SJCRH30 (cell line): ENCODE data around the gene ADCY10. TPM values are rescaled to one million over a fixed set of nuclear protein-coding genes. Genes with fewer than 3 reads are reported as not detected.
"Not testable (repeated sequence)": the region's sequence is repeated elsewhere in the genome, so short reads cannot be mapped to it uniquely, and the experiment has no call there.

Experiments used
- DNase-seq, 2 experiments: peaks; one replicate each; pipeline ENCODE4 v3.0.0-alpha.2; 2015 to 2020
- H3K27ac ChIP-seq: fragments of 250-450 bp; sonication (Bioruptor Pico); 2 replicates; pipeline ENCODE4 v1.5.1; 2020; ENCODE audit warnings: mild to moderate bottlenecking, moderate library complexity
- H3K27me3 ChIP-seq: fragments of 250-450 bp; sonication (Bioruptor Pico); 2 replicates; pipeline ENCODE4 v1.5.1; 2020; ENCODE audit warnings: mild to moderate bottlenecking, moderate library complexity
- H3K36me3 ChIP-seq: fragments of 250-450 bp; sonication (Bioruptor Pico); 2 replicates; pipeline ENCODE4 v1.5.1; 2020; ENCODE audit warnings: mild to moderate bottlenecking, moderate library complexity
- H3K4me1 ChIP-seq: fragments of 250-450 bp; sonication (Bioruptor Pico); 2 replicates; pipeline ENCODE4 v1.5.1; 2020; ENCODE audit warnings: mild to moderate bottlenecking, moderate library complexity
- H3K4me3 ChIP-seq: fragments of 250-450 bp; sonication (Bioruptor Pico); 2 replicates; pipeline ENCODE4 v1.5.1; 2020; ENCODE audit warnings: mild to moderate bottlenecking, moderate library complexity
- H3K9me3 ChIP-seq: fragments of 250-450 bp; sonication (Bioruptor Pico); replicated peaks from 2 replicates; pipeline ENCODE4 v1.5.1; 2020; ENCODE audit warnings: mild to moderate bottlenecking, moderate library complexity
- total RNA-seq: library from RNA; depleted of rRNA; stranded (reverse); fragments of >200 nt; shearing (Covaris generic); gene quantifications from 2 replicates; pipeline ENCODE4 v1.2.3, GENCODE V29; 2014

ADCY10 gene
- total RNA-seq, 1 experiment from 2014 or later = 0.38 TPM

DNA sequence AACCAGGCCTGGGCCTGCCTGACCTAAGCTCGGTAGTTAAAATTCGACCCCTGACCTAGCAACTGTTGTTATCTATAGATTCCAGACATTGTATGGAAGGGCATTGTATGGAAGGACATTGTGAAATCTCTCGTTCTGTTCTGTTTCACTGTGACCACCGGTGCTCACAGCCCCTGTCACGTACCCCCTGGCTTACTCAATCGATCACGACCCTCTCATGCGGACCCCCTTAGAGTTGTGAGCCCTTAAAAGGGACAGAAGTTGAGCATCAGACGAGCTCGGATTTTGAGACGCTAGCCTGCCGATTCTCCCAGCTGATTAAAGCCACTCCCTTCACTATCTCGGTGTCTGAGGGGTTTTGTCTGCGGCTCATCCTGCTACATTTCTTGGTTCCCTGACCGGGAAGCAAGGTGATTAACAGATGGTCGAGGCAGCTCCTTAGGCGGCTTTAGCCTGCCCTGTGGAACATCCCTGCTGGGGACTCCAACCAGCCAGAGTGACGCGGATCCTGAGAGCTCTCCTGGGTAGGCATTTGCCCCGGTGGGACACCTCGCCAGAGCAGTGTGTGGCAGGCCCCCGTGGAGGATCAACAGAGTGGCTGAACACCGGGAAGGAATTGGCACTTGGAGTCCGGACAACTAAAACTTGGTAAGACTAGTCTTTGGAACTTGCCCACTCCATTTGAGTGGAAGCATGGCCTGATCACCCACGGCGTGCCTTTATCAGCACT lies 50.6 kb downstream of the ADCY10 start:
- H3K4me1 ChIP-seq, H3K27ac ChIP-seq, DNase-seq, H3K4me3 ChIP-seq, H3K36me3 ChIP-seq, H3K27me3 ChIP-seq, H3K9me3 ChIP-seq: not testable (repeated sequence)

GRCh38 chr1:167862432-167863076 lies 51.4 kb downstream of the ADCY10 start:
- DNase-seq = no peak
- no peaks in the 10 kb centered on the region for H3K9me3 ChIP-seq
- no peaks in the 10 kb centered on the region for H3K36me3 ChIP-seq
- no peak overlapping the region for H3K27ac ChIP-seq
- H3K4me3 ChIP-seq = no peak overlapping the region
- no peaks in the 10 kb centered on the region for H3K4me1 ChIP-seq
- H3K27me3 ChIP-seq = no peaks in the 10 kb centered on the region

DNA sequence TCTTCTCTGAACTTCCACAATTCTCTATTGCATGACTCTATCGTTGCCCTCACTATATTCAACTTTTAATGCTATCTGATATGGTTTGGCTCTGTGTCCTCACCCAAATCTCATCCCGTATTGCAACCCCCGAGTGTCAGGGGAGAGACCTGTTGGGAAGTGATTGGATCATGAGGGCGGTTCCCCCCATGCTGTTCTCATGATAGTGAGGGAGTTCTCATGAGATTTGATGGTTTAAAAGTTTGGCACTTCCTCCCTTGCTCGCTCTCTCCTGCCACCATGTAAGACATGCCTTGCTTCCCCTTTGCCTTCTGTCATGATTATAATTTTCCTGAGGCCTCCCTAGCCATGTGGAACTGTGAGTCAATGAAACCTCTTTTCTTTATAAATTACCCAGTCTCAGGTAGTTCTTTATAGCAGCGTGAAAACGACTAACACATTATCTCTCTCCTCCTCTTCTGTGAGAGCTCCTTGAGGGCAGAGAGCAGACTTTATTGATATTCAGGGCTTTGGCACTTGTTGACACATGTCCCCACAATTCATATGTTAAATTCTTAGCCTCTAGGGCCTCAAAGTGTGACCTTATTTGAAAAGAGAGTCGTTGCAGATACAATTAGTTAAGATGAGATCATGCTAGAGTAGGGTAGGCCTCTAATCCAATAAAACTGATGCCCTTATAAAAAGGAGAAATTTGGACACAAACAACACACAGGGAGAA lies 52.1 kb downstream of the ADCY10 start:
- Histone ChIP-seq H3K27ac (no peak overlapping the region), H3K36me3 (no peaks in the 10 kb centered on the region), H3K27me3 (no peaks in the 10 kb centered on the region)

DNA sequence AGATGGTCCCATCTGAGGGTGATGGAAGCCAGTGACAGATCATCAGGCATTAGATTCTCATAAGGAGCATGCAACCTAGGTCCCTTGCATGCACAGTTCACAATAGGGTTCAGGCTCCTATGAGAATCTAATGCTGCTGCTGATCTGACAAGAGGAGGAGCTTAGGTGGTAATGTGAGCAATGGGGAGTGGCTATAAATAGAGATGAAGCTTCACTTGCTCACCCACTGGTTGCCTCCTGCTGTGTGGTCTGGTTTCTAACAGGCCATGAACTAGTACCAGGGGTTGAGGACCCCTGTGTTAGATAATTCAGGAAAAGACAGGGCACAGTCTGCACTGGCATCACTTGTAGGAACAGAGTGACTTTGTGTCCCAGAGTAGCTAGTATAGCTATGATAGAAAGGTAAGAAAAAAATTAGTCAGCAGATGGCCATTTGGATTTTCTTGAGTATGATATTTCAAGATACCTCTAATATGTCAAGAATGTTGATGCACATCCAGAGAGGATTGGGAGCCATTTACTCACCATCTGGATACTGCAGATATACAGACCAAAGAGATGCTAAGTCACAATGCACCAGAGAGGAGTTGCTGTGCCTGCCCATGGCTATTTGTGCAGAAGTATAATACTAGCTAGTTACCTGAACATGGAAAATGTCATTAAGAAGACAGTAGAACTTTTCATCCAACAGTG lies 53.6 kb downstream of the ADCY10 start:
- H3K36me3 ChIP-seq = no peaks in the 10 kb centered on the region
- H3K4me1 ChIP-seq = no peaks in the 10 kb centered on the region
- no peak overlapping the region for H3K4me3 ChIP-seq
- H3K27ac ChIP-seq = no peak overlapping the region
- no peaks in the 10 kb centered on the region for H3K9me3 ChIP-seq
- no peak for DNase-seq
- H3K27me3 ChIP-seq = no peaks in the 10 kb centered on the region

More for the DNA sequence above, 52.1 kb downstream of the ADCY10 start:
- Histone ChIP-seq H3K9me3 (no peaks in the 10 kb centered on the region), H3K4me1 (no peaks in the 10 kb centered on the region), H3K4me3 (no peak overlapping the region)
- no peak for DNase-seq

GRCh38 chr1:167856711-167857418 lies 57.1 kb downstream of the ADCY10 start:
- Histone ChIP-seq H3K9me3 (no peaks in the 10 kb centered on the region), H3K4me3 (no peak overlapping the region)
- no peak for DNase-seq

GRCh38 chr1:167854184-167854583 lies 59.8 kb downstream of the ADCY10 start:
- no peak for DNase-seq
- H3K27ac ChIP-seq = no peak overlapping the region

More at GRCh38 chr1:167856711-167857418, 57.1 kb downstream of the ADCY10 start:
- Histone ChIP-seq H3K4me1 (no peaks in the 10 kb centered on the region), H3K36me3 (no peaks in the 10 kb centered on the region), H3K27ac (no peak overlapping the region), H3K27me3 (no peaks in the 10 kb centered on the region)

DNA sequence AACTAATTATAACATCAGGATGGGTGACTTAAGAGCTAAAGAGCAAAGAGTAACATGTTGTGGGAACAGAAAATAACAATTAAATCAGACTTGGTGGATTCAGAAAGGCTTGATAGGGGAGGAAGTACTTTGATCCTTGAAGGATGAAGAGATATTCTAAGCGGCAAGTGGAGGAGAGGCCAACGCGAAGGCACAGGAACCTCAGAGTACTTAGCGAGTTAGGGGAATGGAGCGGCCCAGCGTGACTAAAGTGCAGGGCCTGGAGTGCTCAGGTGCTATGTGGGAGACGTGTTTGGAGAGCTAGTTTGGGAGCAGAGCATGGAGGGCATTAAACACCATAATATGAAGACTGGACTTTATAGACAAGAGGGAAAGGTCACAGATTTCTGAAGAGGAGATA lies 64.3 kb downstream of the ADCY10 start:
- DNase-seq = no peak
- H3K4me1 ChIP-seq = no peaks in the 10 kb centered on the region

More at GRCh38 chr1:167854184-167854583, 59.8 kb downstream of the ADCY10 start:
- Histone ChIP-seq H3K4me3 (no peak overlapping the region), H3K4me1 (no peaks in the 10 kb centered on the region), H3K9me3 (no peaks in the 10 kb centered on the region), H3K36me3 (no peaks in the 10 kb centered on the region), H3K27me3 (no peaks in the 10 kb centered on the region)

GRCh38 chr1:167842872-167843271 lies 71.1 kb downstream of the ADCY10 start:
- H3K4me1 ChIP-seq = no peaks in the 10 kb centered on the region
- no peaks in the 10 kb centered on the region for H3K36me3 ChIP-seq
- H3K4me3 ChIP-seq = no peak overlapping the region
- H3K27ac ChIP-seq = no peak overlapping the region
- no peaks in the 10 kb centered on the region; the same call in 1 of the 2 replicates for H3K27me3 ChIP-seq
- H3K9me3 ChIP-seq = no peaks in the 10 kb centered on the region
- no peak for DNase-seq

More for the DNA sequence above, 64.3 kb downstream of the ADCY10 start:
- Histone ChIP-seq H3K4me3 (no peak overlapping the region), H3K36me3 (no peaks in the 10 kb centered on the region), H3K9me3 (no peaks in the 10 kb centered on the region), H3K27me3 (no peaks in the 10 kb centered on the region), H3K27ac (no peak overlapping the region)

DNA sequence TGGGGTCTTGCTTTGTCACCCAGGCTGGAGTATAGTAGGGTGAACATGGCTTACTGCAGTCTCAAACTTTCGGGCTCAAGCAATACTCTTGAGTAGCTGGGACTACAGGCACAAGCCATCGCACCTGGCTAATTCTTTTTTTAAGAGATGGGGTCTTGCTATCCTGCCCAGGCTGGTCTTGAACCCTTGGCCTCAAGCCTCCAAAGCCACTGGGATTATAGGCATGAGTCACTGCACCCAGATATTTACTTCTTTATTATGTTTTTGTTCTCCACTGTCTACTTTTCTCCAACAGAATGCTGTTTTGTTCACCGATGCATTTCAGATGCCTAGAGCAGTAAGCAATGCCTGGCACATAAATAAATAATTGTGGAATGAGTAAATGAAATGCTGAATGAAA lies 72.4 kb downstream of the ADCY10 start:
- no peaks in the 10 kb centered on the region for H3K36me3 ChIP-seq
- H3K4me1 ChIP-seq = no peaks in the 10 kb centered on the region
- DNase-seq = no peak
- no peaks in the 10 kb centered on the region for H3K9me3 ChIP-seq
- H3K27me3 ChIP-seq = no peaks in the 10 kb centered on the region; the same call in 1 of the 2 replicates
- H3K4me3 ChIP-seq = no peak overlapping the region
- no peak overlapping the region for H3K27ac ChIP-seq

- H3K27me3 ChIP-seq = no peaks in the 10 kb centered on the region; the same call in 1 of the 2 replicates
- no peaks in the 10 kb centered on the region for H3K9me3 ChIP-seq
- H3K27ac ChIP-seq = no peak overlapping the region
- no peaks in the 10 kb centered on the region for H3K4me1 ChIP-seq
- no peaks in the 10 kb centered on the region for H3K36me3 ChIP-seq
- no peak overlapping the region for H3K4me3 ChIP-seq
- no peak for DNase-seq
Observed at GRCh38 chr1:167839009-167839408, 74.9 kb downstream of the ADCY10 start.

- Histone ChIP-seq H3K4me1 (no peaks in the 10 kb centered on the region), H3K4me3 (no peak overlapping the region), H3K27me3 (no peaks in the 10 kb centered on the region; the same call in 1 of the 2 replicates), H3K27ac (no peak overlapping the region), H3K9me3 (no peaks in the 10 kb centered on the region), H3K36me3 (no peaks in the 10 kb centered on the region)
- no peak for DNase-seq
Observed at GRCh38 chr1:167837326-167837725, 76.6 kb downstream of the ADCY10 start.

DNA sequence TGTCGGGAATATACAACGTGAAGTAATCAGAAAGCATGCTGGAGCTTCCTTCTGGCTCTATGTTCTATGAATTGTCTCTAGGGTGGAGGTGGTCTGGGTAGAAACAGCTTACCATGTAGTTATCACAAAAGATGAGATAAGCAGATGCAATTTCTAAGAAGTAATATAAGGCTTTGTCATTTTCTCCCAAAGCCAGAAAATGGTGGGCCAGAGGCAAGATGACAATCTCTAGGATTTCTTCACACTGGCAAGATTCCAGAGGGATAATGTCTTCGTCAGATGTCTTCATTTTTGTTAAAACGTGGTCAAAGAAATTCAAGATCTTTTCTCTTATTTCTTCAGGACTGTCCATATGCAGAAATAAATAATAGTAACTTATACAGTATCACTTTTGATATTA lies 77.7 kb downstream of the ADCY10 start:
- DNase-seq = no peak
- Histone ChIP-seq H3K27ac (no peak overlapping the region), H3K9me3 (no peaks in the 10 kb centered on the region), H3K4me3 (no peak overlapping the region), H3K4me1 (no peaks in the 10 kb centered on the region), H3K36me3 (no peaks in the 10 kb centered on the region), H3K27me3 (no peaks in the 10 kb centered on the region)

GRCh38 chr1:167833904-167834303 lies 80.0 kb downstream of the ADCY10 start:
- no peaks in the 10 kb centered on the region for H3K27me3 ChIP-seq
- H3K4me1 ChIP-seq = no peaks in the 10 kb centered on the region
- H3K36me3 ChIP-seq = no peaks in the 10 kb centered on the region
- DNase-seq = no peak
- H3K4me3 ChIP-seq = no peak overlapping the region
- H3K27ac ChIP-seq = no peak overlapping the region
- no peaks in the 10 kb centered on the region for H3K9me3 ChIP-seq

GRCh38 chr1:167832693-167833092 lies 81.2 kb downstream of the ADCY10 start:
- Histone ChIP-seq H3K4me1 (no peaks in the 10 kb centered on the region), H3K9me3 (no peaks in the 10 kb centered on the region), H3K36me3 (no peaks in the 10 kb centered on the region), H3K27ac (no peak overlapping the region), H3K27me3 (no peaks in the 10 kb centered on the region), H3K4me3 (no peak overlapping the region)
- no peak for DNase-seq
